HG03175 (cell line): ENCODE measurements around the gene CROCC2.
"Not testable (repeated sequence)": the region's sequence is repeated elsewhere in the genome, so short reads cannot be mapped to it uniquely, and the experiment has no call there.

ENCODE experiments used
- ATAC-seq: cut with Tn5 transposase; IDR thresholded peaks from one replicate; pipeline ENCODE4 v1.9.1; 2021; ENCODE audit warnings: mild to moderate bottlenecking, moderate library complexity; ENCODE audit not compliant: unreplicated experiment

CROCC2 gene

DNA sequence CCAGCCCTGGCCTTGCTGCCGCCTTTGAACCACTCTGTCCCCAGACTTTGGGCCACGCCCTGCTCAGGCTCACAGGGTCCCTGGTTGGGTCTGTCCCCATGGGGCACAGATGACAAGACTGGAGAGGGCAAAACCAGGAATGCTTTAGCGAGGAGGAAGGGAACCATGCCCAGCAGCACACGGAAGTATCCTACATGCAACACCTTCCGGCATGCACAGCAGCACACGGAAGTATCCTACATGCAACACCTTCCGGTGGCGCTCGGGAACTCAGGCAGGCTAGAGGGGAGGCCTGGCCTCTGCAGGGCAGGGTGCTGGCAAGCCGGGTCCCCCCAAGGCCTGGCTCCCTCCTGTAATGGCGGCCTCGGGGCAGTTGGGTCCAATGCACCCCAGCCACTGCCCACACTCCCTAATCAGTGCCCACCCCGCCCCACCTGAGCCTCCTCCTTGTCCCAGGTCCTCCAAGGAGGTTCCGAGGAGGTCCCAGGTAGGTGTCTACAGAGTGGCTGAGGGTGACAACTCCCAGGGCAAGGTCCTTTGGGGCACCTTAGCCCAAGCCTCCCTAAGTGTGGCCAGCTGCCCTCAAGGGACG is 58.7 kb downstream of the CROCC2 start:
- ATAC-seq = no peak

DNA sequence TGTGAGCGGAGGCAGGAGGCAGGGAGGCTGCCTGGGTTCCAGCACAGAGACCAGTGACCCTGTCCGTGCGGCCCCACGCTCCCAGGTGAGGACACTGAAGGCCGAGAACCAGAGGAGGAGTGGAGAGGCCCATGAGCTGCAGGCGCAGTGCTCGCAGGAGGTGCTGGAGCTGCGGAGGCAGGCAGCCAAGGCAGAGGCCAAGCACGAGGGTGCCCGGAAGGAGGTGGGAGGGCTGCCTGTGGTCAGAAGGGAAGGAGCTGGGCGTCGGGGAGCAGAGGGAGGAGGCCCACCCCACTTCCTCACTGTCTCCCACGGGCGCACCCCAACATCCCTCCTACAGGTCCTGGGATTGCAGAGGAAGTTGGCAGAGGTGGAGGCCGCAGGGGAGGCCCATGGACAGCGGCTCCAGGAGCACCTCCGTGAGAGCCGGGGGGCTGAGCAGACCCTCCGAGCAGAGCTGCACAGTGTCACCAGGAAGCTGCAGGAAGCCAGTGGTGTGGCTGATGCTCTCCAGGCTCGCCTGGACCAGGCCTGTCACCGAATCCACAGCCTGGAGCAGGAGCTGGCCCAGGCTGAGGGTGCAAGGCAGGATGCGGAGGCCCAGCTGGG is 59.3 kb downstream of the CROCC2 start:
- no peak for ATAC-seq

DNA sequence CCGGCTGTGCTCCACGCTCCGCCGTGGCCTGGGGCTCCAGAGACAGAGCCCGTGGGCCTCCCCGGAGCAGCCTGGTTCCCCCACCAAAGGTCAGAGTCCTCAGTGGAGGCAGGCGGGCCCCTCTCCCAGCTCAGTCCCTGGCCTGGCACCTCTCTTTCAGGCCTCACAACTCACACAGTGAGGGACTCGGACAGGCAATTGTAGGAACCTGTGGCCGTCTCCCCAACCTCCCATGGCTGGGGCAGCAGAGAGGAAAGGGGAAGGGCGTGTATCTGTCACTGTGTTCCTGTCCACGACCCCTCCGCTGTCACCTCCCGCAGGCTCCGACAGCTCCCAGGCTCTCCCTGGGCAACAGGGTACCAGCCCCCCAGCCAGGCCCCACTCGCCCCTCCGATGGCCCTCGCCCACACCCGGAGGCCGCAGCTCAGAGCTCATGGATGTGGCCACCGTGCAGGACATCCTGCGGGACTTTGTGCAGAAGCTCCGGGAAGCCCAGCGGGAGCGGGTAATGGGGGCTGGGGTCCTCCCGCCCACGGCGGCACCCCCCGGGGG is 59.8 kb downstream of the CROCC2 start:
- ATAC-seq = no peak

DNA sequence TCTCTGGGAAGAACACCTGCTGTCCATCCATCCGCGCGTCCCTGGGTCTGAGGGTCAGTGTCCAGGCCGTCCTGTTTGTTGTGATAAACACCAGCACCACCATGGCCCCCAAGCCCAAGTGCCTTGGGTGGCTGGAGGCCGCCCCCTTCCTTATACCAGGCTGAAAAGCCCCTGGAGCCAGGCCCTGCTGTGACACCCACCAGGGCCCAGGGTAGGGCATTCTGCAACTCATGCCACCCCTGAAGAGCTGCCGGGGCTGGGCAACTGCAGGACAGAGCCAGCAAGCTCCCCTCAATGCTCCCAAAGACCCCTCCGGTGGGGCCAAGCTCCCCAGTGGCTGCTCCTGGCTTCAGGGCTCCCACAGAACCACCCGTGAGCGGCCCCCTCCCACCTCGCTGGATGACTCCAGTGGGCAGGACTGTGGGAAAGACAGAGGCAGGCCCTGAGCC is 60.3 kb downstream of the CROCC2 start:
- ATAC-seq = no peak

DNA sequence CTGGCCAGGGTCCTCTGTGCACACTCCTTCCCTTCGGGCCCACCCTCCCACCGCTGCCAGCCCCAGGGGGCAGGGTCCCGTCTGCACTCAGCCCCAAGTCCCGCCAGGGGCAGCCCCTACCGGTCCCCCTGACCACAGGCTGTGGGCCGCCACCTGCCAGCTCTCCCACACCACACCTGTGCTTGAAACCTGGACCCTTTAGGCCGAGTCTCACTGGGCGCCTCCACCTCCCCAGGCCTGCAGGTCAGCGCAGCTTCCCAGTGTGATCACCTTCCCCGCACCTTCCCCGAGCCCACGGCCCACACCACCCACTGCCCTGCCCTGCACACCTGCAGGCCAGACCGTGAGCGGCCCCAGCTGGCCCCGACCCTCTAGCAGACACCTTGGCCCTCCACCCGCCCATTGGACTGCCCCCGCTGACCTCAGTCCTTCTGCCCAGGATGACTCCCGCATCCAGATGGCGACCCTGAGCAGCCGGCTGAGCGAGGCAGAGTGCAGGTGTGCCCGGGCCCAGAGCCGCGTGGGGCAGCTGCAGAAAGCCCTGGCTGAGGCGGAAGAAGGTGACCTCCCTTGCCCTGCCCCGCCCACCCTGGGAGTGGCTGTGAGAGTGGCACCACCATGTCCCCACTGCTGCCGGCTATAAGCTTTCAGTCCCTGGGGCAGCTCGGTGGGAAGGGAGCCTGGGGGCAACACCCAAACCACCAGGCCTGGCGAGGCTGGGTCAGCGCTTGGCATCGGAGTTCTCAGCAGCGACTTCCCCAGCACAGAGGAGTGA is 61.0 kb downstream of the CROCC2 start:
- no peak for ATAC-seq

DNA sequence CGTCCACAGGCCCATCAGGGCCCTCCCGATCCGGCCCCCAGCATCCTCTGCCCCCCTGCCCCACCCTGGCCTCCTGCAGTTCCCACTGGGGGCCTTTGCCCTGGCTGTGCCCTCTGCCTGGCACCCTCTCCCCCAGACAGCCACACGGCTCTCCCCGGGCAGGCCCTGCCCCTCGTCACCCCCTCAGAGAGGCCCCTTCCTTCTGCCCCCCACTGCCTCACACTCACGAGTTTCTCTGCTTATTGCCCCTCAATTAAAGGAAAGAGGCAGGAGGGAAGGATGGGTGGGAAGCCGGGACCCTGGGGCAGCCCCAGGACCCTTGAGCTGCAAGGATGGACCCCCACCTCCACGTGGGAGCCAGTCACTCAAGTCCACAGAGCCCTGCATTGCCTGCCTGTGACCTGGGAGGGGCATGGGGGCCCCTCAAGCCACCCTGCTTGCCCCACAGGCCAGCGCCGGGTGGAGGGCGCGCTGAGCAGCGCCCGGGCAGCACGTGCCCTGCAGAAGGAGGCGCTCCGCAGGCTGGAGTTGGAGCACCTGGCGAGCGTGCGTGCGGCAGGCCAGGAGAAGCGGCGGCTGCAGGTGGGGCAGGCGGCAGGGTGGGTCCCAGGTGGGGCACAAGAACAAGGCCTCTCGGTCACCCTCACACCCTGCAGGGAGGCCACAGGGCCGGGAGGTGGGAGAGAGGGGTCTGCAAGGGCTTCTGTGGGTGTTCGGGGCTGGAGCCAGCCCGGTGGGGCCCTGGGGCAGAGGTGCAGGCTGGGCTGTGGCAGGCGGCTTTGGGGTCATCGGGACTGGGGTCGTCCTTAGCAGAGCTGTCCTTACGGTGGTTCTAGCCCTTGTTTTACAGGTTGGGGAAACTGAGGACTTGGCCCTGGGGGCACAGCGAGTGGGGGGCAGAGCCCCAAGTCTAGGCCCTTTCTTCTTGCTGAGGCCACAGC is 61.8 kb downstream of the CROCC2 start:
- ATAC-seq = no peak

DNA sequence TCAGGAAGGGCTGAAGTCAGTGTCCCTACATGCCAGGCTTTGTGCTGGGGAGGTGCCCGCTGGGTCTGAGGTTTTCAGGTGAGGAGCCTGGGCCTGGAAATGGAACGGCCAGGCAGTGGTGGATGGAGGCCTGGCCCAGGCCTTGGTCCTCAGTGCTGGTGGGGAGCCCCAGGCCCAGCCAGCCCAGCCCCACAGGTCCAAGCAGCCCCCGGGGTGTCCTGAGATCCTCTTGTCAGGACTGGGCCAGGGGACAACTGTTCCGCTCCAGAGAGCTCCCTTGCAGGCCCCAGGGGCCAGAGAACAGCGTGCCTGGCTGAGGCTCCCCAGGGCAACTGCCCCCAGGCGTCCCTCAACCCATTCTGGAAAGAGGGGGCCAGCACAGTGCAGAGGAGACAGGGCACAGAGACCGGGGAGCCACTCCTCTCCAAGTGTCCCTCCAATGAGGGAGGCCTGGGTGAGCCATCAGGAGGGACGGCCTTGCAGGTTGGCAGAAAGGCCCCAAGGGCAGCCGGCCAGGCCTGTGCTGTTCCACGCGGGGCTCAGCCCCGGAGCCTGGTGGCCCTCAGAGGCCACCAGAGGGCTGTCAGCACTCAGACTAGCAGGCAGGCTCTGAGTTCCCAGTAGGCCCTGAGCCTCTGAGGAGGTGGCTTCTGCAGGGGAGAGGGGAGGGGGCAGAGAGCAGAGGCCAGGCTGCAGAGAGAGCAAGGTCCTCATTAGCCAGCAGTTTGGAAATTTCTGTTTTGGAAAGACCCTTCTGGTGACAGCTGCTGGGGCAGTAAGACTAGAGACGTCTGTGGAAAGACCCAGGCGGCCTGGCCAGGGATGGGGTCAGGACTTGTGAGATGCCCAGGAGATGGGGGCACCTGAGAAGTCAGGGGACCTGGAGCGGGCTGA is 62.8 kb downstream of the CROCC2 start:
- ATAC-seq = no peak

DNA sequence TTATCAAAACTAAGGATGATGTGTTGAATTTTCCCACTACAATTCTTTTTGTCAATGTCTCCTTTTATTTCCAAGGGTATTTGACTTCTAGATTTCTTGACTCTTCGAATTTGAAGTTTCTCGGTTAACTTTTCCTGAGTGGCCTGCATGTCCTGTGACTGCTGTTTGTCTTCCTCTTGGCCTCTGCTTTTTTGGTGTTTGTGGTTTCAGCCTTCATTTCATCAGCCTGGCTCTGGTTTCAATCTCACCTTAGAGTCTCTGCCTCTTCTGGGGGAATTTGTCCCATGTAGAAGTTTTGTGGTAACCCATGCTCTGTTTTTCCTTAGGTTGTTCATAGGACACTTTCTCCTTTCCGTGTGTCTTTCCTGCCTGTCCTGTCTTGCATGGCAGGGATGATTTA is 64.0 kb downstream of the CROCC2 start:
- ATAC-seq = no peak

DNA sequence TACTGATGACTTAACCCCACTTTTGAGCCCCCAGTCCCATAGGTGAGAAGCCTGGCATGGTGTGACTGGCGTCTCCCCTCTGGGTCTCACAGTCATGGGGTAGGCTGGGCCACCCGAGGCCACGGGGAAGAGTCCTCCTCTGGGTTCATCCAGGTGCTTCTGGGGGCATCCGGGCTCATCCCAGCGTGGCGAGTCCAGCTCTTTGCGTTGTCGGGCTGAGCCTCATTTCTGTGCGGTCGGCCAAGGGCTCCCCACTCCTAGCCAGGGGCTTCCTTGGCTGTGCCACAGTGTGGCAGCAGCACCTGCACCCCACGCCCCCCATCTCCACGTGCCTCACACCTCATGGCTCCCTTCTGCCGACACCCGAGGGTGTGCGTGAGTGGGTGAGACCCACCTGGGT is 64.7 kb downstream of the CROCC2 start:
- no peak for ATAC-seq

DNA sequence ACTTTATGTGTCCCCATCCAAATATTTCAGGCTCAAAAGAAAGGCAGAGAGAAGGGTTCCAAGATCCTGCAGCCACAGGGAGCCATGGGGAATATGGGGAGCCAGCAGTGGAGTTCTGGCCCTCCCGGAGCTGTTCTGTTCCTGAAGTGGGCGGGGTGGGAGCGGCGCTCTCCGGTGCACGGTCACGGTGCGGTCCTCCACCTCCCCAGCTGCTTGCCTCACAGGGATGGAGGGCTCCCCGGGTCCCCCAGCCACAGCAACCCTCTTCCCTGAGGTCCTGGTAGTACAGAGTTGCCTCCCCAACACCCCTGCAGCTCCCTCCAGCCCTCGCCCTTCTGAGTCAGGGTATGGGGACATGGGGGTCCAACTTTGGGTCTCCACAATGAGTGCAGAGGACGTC is 66.1 kb downstream of the CROCC2 start:
- no peak for ATAC-seq

DNA sequence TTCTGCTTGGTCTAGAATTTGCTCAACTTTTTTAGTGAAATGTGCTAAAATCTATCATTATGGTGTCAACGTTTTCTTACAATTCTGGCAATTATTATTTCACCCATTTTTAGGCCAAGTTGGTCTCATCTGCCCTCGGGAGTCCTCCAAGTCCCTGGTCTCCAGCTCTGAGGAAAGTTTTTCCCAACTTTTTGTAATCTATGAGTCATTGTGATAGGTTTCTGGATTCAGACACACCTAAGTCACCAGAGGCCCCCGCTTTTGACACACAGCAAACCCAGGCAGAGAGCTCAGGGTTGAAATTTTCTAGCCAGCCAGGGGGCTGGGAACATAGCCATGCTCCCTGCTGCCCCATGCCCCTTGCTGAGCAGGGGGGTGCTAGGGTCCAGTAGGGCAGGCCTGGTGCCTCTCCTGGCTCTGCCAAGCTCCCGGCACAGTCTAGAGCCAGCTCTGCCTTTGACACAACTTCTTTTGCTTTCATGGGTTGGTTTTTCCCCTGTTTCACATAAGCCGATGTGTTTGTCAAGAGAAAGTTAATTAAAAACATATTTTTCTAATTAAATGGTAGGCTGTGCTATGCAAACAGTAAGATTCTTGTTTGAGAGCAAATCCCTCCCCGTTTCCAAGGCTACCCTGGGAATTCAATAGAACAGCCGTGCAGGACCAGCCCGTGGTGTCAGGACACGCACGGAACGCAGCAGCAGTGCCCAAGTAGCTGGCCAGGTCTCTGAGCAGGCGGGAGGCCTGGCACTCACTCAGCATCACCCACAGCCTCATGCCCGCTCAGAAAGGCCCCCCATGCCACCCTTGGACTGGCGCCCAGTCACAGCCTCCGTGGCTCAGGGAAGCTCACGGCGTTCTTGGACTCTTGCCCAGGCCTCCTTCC is 66.7 kb downstream of the CROCC2 start:
- no peak for ATAC-seq

DNA sequence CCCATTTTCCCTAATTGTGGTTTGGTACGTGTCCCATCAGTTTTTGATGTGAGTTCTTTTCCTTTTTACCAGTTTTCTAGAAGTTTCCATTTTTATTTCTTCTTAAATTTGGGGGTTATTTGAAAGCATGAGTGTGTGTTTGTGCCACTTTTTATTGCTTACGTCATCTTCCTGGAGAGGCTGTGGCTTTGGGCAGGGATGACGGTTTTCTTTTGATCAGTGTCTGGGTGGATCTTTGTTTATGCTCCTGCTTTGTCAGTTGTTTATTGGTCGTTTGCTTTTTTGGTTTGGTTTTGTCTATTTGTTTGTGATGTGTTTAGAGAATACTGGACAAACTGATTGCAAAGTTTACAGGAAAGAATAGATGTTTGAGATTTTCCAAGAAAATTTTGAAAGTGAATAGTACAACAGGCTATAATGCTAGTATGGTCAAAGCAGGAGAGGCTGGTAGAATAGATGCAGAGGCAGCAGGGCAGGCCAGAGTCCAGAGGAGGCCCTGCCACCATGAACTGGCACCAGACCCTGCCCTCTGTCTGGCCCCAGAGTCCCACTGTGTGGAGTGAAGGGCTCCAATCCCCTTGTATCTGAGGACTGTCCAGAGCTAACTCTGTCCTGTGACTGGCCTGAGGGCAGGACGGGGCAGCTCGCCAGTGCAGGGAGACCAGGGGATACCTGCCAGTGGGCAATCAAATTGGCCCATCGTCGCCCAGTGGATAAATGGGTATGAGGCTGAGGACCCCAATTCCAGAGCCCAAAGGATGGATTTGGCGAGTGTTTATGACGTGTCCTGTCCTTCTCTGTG is 68.8 kb downstream of the CROCC2 start:
- ATAC-seq = no peak

DNA sequence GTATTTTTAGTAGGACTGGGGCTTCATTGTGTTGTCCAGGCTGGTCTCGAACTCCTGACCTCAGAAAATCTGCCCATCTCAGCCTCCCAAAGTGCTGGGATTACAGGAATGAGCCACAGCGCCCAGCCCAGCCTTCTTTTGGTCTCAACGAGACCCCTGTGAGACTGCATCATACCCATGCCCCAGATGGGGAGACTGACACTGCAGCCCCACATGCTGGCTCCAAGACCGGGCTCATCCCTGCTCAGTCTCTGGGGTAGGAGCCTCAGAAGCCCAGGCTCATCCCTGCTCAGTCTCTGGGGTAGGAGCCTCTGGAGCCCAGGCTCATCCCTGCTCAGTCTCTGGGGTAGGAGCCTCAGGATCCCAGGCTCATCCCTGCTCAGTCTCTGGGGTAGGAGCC is 69.8 kb downstream of the CROCC2 start:
- not testable (repeated sequence) for ATAC-seq

DNA sequence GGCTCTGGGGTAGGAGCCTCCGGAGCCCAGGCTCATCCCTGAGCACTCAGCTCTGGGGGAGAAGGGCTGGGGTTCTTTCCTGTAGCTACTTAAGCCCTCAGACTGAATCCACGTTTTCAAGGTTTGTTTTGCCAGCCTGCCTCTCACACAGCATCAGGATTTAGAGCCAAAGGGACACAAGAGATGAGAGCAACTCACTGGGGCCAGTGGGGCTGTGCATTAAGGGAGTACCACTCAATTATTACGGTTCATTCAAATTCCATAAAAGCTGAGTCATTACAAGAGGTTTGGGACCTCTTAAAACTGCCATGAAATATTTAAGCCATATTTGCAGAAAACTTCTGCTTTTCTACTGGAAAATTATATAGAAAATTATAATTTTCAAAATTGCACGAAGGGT is 75.1 kb downstream of the CROCC2 start:
- ATAC-seq = no peak

DNA sequence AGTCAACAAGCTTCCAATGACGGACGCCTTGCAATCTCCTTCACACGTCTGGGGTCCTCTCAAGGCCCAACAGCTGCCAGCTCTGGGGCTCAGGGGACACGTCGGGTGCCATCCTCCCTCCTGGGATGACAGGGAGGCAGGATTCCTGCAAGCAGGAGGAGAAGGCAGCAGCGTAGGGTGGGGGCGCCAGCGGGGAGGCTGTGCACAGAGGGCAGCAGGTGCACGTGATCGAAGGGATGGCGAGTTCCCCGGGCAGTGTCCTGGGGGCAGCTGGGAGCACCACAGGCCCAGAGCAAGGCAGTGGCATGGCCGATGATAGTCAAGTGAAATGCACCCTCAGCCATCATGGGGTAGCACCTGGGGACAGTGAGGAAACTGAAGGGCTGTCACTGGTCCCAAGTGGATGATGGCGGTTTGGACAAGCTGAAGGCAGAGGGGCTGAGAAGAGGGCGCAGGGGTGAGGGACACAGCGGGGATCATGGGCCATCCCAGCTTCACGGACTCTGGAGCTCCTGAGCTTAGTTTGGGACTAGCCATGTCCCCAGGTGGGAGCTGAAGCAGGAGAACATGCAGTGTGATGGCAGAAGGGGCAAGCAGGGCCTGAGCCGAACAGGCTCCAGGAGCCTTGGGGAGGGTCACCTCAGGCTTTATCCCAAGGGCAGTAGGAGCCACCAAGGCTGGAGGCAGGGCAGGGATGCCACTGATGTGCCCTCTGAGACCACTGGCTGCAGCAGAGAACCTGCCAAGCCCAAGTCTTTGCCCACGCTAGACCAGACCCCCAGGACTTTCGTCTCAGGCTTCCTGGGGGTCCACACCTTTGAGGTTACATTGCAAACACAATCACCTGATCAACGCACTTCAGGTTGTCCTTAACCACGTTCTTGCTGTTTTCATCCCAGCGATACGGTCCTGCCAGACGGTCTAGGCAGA is 76.0 kb downstream of the CROCC2 start:
- no peak for ATAC-seq

DNA sequence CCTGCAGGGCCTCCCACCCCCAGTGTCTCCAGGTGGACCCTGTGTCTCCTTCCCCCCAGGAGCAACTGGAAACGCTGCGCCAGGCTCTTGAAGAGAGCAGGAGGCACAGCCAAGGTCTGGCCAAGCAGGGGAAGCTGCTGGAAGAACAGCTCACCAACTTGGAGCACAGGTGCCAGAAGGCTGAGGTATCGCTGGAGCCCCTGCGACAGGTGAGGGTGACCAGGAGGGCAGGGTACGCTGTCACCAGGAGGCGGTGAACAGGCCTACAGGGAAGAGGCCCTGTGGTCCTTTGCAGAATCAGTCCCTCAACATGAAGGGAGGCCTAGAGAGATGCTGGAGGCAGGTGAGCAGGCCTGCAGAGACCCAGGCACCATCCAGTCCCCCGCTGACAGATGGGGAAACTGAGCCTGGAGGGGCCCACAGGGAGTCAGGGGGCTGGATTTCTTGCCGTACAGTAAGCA is 76.7 kb downstream of the CROCC2 start:
- no peak for ATAC-seq
